Activated naive CD8-positive, alpha-beta T cell treated with anti-CD3 and anti-CD28 coated beads, Interleukin-2, amount 10 ng/mL, durations not matched to agents 7 days and 5 days (primary cell): ENCODE measurements around the gene HCN4. TPM values are rescaled to one million over a fixed set of nuclear protein-coding genes. Genes with fewer than 3 reads are reported as not detected.

Experiments
- ATAC-seq: fragments of 150-1000 bp; cut with Tn5 transposase; one replicate; pipeline ENCODE4 v1.10.0; 2021; ENCODE audit warnings: low read depth, moderate library complexity
- POLR2A ChIA-PET: fragments of 350-600 bp; sonication (Branson Sonifier 250); formaldehyde crosslinking; loops from one replicate; lab custom pipeline; 2021; ENCODE audit warnings: antibody characterized with exemption; lab: Charles Lee
- DNase-seq: peaks from one replicate; pipeline ENCODE4 v3.0.0; 2021
- H3K27ac Mint-ChIP-seq: one replicate; pipeline ENCODE4 v1.8.0; 2022; ENCODE audit warnings: mild to moderate bottlenecking, mixed read lengths
- H3K27me3 Mint-ChIP-seq: one replicate; pipeline ENCODE4 v1.8.0; 2022; ENCODE audit warnings: mild to moderate bottlenecking, moderate library complexity, mixed read lengths
- H3K36me3 Mint-ChIP-seq: one replicate; pipeline ENCODE4 v1.8.0; 2021; ENCODE audit warnings: mild to moderate bottlenecking, mixed read lengths
- H3K4me1 Mint-ChIP-seq: one replicate; pipeline ENCODE4 v1.8.0; 2021; ENCODE audit warnings: mixed read lengths
- H3K4me3 Mint-ChIP-seq: one replicate; pipeline ENCODE4 v1.8.0; 2022; ENCODE audit warnings: mild to moderate bottlenecking, moderate library complexity, mixed read lengths
- H3K9me3 Mint-ChIP-seq: one replicate; pipeline ENCODE4 v1.8.0; 2021; ENCODE audit warnings: mixed read lengths
- total RNA-seq, 2 experiments: library from RNA; stranded (reverse); gene quantifications; one replicate each; pipeline ENCODE4 v1.2.3, GENCODE V29; 2021

HCN4 gene
- total RNA-seq, 2 experiments from 2014 or later: not detected

DNA sequence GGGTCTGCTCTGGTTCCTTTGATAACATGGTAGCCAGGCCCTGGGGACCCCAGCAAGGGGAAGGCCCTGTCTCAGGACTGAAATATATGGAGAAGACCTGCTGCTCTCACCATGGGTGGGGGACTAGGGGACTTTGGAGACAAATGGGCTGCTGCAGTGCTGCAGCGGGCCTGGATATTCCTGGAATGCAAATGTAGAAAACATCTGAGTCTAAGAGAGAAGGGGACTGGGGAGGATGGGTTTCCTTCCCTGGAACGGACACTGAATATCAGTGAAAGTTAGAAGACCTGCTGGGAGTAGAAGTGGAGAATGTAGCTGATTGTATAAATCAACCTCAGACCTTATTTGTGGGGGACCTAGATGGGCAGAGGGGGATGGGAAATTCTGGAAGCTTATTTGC is 3.1 kb upstream of the HCN4 start:
- Mint-ChIP-seq H3K4me3 (no peak overlapping the region), H3K36me3 (no peaks in the 10 kb centered on the region), H3K27ac (no peak overlapping the region), H3K4me1 (peaks cover 4% of the 10 kb centered on the region), H3K9me3 (peaks cover 2% of the 10 kb centered on the region), H3K27me3 (peaks cover 37% of the 10 kb centered on the region)
- no peak for DNase-seq
- POLR2A ChIA-PET: no interaction called here
- ATAC-seq: no peak

DNA sequence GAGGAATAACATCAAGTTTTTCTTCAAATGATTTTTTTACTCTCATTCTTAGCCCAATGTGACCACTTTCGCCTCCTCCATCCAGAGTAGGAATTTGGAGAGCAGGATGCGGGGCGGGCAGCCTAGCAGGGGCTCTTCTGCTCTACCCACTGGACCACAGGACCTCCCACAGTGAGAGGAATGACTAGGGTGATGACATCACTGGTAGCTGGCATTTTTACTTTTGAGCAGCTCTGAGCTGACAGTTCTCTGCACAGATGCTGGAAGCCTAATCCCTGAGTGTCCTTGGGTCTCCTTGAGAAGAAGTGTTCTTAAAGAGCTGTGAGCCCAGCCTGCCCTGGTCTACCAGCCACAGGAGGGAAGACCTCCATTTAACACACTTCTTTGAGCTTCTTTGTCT is 1.4 kb upstream of the HCN4 start:
- Mint-ChIP-seq H3K27me3 (peaks cover 54% of the 10 kb centered on the region), H3K4me3 (no peak overlapping the region), H3K9me3 (no peaks in the 10 kb centered on the region), H3K36me3 (no peaks in the 10 kb centered on the region), H3K27ac (no peak overlapping the region), H3K4me1 (peaks cover 4% of the 10 kb centered on the region)
- POLR2A ChIA-PET: no interaction called here
- ATAC-seq: no peak
- DNase-seq: no peak

DNA sequence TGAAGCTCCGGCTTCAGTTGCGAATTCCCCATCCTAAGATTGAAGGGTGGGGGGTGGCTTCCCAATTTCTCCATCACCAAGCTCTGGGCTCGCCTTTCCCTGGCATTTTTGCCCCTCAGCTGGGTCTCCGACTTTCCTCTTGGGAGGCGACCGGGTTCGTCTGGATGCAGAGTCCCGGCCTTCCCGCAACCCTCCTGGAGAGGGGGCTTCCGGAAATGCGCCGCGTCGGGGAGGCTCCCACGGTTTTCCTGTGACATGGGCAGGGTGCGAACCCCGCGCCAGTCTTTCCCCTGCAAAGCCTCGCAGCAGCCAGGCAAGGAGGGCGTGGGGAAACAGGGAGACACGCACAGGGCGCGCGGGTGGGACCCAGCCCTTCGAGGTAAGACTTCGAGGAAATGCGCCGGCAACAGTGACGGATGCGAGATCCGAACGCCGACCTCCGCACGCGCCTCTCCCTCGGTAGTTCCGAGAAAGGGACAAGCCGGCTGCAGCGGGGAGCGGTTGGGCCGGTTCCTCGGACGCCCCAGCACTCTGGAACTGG is 466 bp upstream of the HCN4 start:
- ATAC-seq: no peak
- DNase-seq: no peak
- Mint-ChIP-seq H3K4me3 (no peak overlapping the region), H3K27me3 (peaks cover 55% of the 10 kb centered on the region), H3K36me3 (no peaks in the 10 kb centered on the region), H3K27ac (no peak overlapping the region), H3K4me1 (peaks cover 4% of the 10 kb centered on the region), H3K9me3 (no peaks in the 10 kb centered on the region)
- POLR2A ChIA-PET: no interaction called here

DNA sequence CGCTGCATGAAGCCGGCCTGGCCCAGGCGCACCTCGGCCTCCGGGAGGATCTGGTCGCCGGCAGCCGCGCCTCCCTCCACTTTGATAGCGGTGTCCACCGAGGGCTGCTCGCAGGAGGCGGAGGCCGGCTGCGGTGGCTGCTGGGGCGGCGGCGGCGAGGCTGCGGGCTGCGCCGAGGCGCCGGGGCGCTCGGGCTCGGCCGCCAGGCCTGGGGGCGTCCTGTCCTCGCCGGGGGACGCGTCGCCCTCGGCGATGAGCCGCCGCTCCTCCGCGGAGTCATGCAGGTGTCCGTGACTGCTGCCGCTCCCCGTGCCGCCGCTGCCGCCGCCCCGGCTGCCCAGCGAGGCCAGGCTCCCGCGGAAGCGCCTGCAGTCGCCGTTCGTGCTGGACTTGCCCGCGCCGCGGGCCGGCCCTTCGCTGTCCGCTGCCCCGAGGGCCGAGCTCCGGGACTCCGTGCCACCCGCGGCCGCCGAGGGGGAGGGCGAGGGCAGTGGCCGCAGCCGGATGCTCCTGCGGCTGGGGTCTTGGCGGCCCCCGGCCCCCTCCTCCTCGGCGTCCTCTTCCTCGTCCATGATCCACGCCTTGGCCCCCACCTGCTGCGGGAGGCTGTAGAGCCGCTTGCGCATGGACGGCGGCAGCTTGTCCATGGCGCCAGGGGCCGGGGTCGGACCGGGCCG is 996 bp downstream of the HCN4 start:
- Mint-ChIP-seq H3K36me3 (no peaks in the 10 kb centered on the region), H3K4me1 (peaks cover 4% of the 10 kb centered on the region), H3K27me3 (peaks cover 54% of the 10 kb centered on the region), H3K9me3 (no peaks in the 10 kb centered on the region), H3K4me3 (no peak overlapping the region), H3K27ac (no peak overlapping the region)
- ATAC-seq: no peak
- no peak for DNase-seq
- POLR2A ChIA-PET: no interaction called here

DNA sequence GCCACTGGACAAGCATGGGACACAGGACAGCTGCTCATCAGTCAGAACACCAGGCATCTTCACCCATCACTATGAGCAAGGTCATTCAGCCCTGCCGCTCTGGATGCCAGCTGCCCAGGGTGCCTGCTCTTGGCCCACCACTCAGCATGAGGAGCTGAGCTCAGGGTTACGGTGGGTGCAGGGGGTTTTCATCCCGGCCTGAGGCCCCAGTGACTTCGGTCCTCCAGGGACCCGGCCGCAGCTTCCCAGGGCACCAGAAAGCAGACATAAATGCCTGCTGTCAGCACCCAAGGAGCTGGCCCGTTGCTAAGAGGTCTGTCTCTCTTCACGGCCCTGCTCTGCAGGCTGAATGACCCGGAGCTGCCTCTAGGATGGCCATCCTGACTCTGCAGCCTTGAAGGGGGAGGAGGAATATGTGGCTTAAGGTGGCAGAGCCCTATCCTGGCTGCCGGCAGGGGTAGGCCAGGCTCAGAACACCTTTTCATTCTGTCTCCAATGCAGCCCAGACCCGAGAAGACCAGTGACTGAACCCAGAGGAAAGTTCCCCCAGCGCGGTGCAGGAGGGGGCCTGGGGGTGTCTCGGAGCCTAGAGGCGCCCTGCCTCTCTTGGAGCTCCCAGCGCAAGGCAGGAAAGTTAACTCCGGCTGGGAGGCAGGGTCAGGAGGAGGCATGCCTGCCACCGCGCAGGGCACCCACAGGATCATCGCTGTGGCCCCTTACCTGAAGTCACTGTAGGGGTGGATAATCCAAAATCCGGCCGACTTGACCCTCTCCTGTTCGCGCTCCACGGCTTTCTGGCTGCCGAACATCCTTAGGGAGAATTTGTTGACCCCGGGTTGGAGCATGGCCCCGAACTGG is 1.8 kb downstream of the HCN4 start:
- H3K9me3 Mint-ChIP-seq: no peaks in the 10 kb centered on the region
- H3K27me3 Mint-ChIP-seq: peaks cover 58% of the 10 kb centered on the region
- DNase-seq (no peak), ATAC-seq (no peak)
- H3K36me3 Mint-ChIP-seq: no peaks in the 10 kb centered on the region
- H3K4me3 Mint-ChIP-seq: no peak overlapping the region
- H3K27ac Mint-ChIP-seq: no peak overlapping the region
- POLR2A ChIA-PET: no interaction called here
- peaks cover 4% of the 10 kb centered on the region for H3K4me1 Mint-ChIP-seq

DNA sequence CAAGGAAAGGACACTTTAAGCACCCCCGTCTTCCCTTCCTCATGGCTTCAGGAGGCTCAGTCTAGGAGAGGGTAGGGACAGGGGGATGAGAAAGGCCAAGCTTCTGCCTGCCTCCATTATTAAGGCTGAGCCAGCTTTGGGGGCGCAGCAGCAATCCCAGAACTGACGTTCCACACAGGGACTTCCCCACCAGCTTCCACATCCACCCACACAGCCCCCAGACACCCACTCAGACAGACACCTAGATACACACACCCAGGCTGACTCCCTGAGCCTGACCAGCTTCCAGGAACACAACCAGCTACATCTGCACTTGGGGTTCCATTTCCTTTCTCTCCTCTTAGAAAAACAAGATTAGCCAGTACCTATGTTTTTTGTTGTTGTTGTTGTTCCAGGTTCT is 4.7 kb downstream of the HCN4 start:
- no peak overlapping the region for H3K4me3 Mint-ChIP-seq
- H3K27me3 Mint-ChIP-seq: peaks cover 35% of the 10 kb centered on the region
- DNase-seq (no peak), ATAC-seq (no peak)
- H3K4me1 Mint-ChIP-seq: no peaks in the 10 kb centered on the region
- no peaks in the 10 kb centered on the region for H3K36me3 Mint-ChIP-seq
- no peaks in the 10 kb centered on the region for H3K9me3 Mint-ChIP-seq
- H3K27ac Mint-ChIP-seq: no peak overlapping the region
- POLR2A ChIA-PET: no interaction called here

DNA sequence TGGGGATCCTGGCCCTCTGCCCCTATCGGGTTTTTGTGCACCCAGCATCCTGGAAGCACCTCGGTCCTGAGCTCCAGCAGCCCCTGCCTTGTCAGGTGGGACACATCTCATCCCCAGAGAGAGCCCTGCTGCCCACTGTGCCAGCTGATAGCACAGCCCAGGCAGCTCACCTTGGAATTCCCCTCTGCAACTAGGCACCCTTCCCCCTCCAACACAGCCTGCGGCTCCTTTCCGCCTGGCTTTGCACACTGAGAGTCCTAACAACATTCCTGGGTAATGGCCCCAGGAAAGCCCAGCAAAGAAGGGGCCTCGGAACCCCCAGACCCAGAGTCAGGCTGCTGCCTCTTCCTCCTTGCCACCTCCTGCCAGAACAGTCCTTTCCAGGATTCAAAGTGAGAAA is 5.9 kb downstream of the HCN4 start:
- H3K36me3 Mint-ChIP-seq: no peaks in the 10 kb centered on the region
- no peak overlapping the region for H3K4me3 Mint-ChIP-seq
- DNase-seq: no peak
- no peaks in the 10 kb centered on the region for H3K4me1 Mint-ChIP-seq
- no peak for ATAC-seq
- POLR2A ChIA-PET: no interaction called here
- no peak overlapping the region for H3K27ac Mint-ChIP-seq
- no peaks in the 10 kb centered on the region for H3K9me3 Mint-ChIP-seq
- H3K27me3 Mint-ChIP-seq: peaks cover 36% of the 10 kb centered on the region

DNA sequence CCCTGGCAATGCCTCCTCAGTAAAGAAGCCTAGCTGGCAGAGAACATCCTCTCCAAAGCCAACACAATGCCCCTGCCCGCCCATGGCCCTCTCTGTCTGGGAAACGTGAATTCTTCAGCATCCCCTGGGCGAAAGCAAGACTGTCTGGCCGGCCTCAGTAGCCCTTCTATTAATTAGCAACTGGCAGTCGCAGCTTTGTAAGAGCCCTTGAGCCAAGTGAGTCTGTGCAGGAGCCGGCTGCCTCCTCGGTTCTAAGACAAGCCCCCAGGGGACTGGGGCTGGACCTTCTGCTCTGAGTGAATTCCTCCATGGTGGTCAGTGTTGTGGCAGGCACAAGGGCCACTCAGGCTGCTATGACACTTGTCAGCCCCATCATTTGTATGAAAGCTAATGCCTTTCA is 7.4 kb downstream of the HCN4 start:
- ATAC-seq (no peak), DNase-seq (no peak)
- no peak overlapping the region for H3K27ac Mint-ChIP-seq
- H3K4me1 Mint-ChIP-seq: no peaks in the 10 kb centered on the region
- H3K36me3 Mint-ChIP-seq: no peaks in the 10 kb centered on the region
- H3K27me3 Mint-ChIP-seq: peaks cover 25% of the 10 kb centered on the region
- no peaks in the 10 kb centered on the region for H3K9me3 Mint-ChIP-seq
- H3K4me3 Mint-ChIP-seq: no peak overlapping the region
- POLR2A ChIA-PET: no interaction called here

DNA sequence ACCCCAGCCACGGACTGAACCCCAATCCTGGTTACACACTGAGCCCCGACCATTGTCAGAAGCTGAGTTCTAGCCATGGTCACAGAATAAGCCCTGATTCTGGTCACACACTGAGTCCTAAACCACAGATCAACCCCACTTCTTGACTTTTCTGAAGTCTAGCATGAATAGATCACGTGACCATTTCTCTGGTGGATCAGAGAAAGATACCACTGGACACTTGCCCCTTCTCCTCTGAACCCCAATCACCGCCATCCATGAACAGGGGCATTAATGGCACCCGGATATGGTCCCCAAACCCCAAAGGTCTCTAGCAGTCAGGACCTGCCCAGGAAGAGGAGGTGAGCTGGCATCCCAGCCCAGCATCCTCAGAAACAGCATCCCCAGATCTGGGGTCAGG is 9.1 kb downstream of the HCN4 start:
- POLR2A ChIA-PET: no interaction called here
- ATAC-seq: no peak
- no peaks in the 10 kb centered on the region for H3K36me3 Mint-ChIP-seq
- H3K9me3 Mint-ChIP-seq: no peaks in the 10 kb centered on the region
- no peaks in the 10 kb centered on the region for H3K4me1 Mint-ChIP-seq
- H3K27me3 Mint-ChIP-seq: peaks cover 18% of the 10 kb centered on the region
- no peak overlapping the region for H3K4me3 Mint-ChIP-seq
- H3K27ac Mint-ChIP-seq: no peak overlapping the region
- no peak for DNase-seq

DNA sequence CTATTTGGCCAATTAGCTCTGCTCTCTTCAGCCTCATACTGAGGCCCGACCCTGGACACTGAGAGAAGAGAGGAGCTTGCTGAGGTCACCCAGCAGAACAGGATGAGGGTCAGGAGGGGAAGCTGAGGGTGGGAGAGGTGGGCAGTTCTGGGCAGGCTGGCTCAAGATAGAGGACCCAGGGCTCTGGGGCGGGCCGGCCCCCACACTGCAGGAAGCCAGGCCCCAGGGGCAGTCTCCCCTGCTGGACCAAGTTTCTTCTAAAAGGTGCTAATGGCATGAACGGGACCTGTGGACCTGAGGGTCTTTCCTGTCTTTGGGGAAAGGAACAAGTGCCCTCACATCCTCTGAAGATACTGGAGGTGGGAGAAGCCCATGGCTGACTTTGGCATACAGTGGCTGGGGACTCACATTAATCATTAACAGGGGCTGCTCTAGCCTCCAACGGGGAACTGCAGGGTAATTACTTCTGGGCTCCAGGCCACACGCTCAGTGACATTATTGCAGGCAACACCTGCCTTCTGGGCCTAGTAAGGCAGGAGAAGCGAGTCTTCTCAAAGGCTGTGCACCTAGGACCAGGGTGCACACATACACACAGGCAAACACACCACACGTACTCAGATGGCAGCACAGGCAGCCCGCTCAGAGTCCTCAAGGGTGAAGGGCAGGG is 10.6 kb downstream of the HCN4 start:
- no peak overlapping the region for H3K27ac Mint-ChIP-seq
- no peaks in the 10 kb centered on the region for H3K36me3 Mint-ChIP-seq
- H3K4me3 Mint-ChIP-seq: no peak overlapping the region
- H3K27me3 Mint-ChIP-seq: peaks cover 18% of the 10 kb centered on the region
- POLR2A ChIA-PET: no interaction called here
- H3K9me3 Mint-ChIP-seq: no peaks in the 10 kb centered on the region
- no peaks in the 10 kb centered on the region for H3K4me1 Mint-ChIP-seq
- ATAC-seq (no peak), DNase-seq (no peak)

DNA sequence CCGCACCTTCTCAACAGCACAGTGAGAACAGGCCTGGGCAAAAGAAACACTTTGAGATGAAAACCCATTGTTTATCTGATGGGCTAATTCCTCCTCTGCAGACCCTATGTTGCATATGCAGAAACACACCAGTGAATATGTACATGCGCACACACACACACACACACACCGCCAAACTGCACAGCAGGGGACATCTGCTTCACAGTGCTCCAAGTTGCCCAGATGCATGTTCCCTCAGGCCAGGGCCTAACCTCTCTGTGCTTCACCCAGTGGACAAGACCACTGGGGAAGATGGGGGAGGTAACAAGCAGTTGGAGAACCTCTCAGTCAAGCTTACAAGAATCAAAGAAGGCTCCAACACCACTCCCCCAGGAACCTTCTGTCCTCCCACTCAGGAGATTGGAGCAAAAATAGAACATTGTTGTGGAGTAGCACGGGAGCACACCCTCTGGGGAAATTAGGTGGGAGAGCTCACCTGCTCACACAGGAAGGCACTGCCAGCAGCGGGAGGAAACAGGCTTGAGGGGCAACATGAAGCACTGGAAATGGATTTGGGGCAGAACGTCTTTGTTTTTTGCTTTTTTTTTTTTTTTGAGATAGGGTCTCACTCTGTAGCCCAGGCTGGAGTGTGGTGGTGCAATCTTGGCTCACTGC is 13.0 kb downstream of the HCN4 start:
- Mint-ChIP-seq H3K4me3 (no peak overlapping the region), H3K9me3 (no peaks in the 10 kb centered on the region), H3K27ac (no peak overlapping the region), H3K27me3 (peaks cover 9% of the 10 kb centered on the region), H3K4me1 (no peaks in the 10 kb centered on the region), H3K36me3 (no peaks in the 10 kb centered on the region)
- POLR2A ChIA-PET: no interaction called here
- ATAC-seq (no peak), DNase-seq (no peak)

DNA sequence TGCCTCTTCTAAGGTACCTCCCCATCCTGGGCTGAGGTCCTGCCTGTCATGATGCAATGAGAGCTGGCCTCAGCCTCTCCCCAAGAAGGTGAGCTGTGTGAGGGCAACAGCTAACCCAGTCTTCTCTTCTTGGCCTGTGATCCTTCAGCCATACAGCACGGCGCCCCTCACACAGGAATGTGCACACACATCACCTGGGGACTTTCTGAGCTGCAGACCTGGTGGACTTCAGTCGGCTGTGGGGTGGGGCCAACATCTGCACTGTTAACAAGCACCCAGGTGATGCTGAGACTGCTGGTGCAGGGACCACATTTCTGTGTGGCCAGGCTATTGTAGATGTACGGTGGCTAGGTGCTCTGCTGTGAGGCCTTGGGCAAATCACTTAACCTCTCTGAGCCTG is 14.5 kb downstream of the HCN4 start:
- Mint-ChIP-seq H3K27ac (no peak overlapping the region), H3K4me3 (no peak overlapping the region)
- POLR2A ChIA-PET: no interaction called here

DNA sequence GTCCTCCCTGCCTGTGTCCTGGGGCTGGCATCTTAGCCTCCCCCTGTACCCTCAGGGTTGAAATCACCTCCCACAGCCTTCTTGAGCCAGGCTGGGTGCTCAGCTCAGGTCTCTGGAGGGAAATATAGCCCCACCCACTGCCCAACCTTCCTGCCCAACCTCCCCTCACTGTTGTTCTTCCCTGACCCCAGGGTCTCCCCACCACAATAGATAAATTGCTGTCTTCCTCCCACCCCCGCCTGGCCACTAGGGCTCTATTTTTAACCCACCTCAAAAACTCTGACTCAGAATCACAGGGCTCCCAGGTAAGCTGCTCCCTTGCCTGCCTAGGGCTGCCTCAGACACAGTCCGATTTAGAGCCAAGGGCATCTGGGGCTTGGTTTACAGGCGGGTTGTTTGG is 15.0 kb downstream of the HCN4 start:
- no peak overlapping the region for H3K4me3 Mint-ChIP-seq
- no peaks in the 10 kb centered on the region for H3K4me1 Mint-ChIP-seq
- ATAC-seq (no peak), DNase-seq (no peak)
- no peaks in the 10 kb centered on the region for H3K9me3 Mint-ChIP-seq
- H3K27ac Mint-ChIP-seq: no peak overlapping the region
- POLR2A ChIA-PET: no interaction called here
- H3K27me3 Mint-ChIP-seq: peaks cover 6% of the 10 kb centered on the region
- H3K36me3 Mint-ChIP-seq: no peaks in the 10 kb centered on the region

More for the DNA sequence above, 14.5 kb downstream of the HCN4 start:
- Mint-ChIP-seq H3K9me3 (no peaks in the 10 kb centered on the region), H3K27me3 (peaks cover 8% of the 10 kb centered on the region), H3K4me1 (no peaks in the 10 kb centered on the region), H3K36me3 (no peaks in the 10 kb centered on the region)
- ATAC-seq: no peak
- no peak for DNase-seq
